Fibroblast of villous mesenchyme (primary cell): ENCODE measurements around the gene PRR29. TPM values are rescaled to one million over a fixed set of nuclear protein-coding genes. Genes with fewer than 3 reads are reported as not detected.
A peak's percentile ranks its signal among the peaks of the same experiment; 100 is the strongest.

ENCODE experiments used
- DNase-seq: peaks from one replicate; pipeline ENCODE4 v3.0.0-alpha.2; 2010; ENCODE audit warnings: low read depth
- H3K4me3 ChIP-seq: 2 replicates; pipeline ENCODE4 v1.5.1; 2011; ENCODE audit warnings: low read depth, mild to moderate bottlenecking, low read length
- total RNA-seq: library from RNA; depleted of rRNA; stranded (reverse); fragments of >200 nt; gene quantifications from 2 replicates; pipeline ENCODE4 v1.2.3, GENCODE V29; 2012
- TF ChIP-seq, protein P1 (sequence below): IDR thresholded peaks from 2 replicates; pipeline ENCODE4 v1.5.1; 2012; ENCODE audit warnings: low read depth, mild to moderate bottlenecking, low read length; ENCODE audit not compliant: insufficient read depth

PRR29 gene
- total RNA-seq, 1 donor, result under 0.01 TPM

DNA sequence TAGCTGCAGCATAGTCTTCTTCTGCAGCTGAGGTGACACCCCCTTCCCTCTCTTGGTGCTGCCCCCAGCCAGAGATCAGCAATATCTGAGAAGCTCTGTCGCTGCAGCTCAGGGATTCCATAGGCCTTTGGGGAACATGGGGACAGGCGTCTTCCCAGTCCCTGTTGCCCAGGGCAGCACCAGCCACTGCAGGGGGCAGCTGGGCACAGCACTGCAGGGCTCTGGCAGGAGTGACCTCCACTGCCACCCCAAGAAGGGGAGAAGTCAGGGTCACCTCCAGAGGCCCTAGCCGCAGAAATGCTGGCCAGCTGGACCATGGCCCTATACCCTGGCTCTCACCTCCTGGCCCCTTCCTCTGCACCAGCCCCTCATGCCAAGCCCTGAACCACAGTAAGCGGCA is 42.4 kb upstream of the PRR29 start:
- TF ChIP-seq, protein P1, sequence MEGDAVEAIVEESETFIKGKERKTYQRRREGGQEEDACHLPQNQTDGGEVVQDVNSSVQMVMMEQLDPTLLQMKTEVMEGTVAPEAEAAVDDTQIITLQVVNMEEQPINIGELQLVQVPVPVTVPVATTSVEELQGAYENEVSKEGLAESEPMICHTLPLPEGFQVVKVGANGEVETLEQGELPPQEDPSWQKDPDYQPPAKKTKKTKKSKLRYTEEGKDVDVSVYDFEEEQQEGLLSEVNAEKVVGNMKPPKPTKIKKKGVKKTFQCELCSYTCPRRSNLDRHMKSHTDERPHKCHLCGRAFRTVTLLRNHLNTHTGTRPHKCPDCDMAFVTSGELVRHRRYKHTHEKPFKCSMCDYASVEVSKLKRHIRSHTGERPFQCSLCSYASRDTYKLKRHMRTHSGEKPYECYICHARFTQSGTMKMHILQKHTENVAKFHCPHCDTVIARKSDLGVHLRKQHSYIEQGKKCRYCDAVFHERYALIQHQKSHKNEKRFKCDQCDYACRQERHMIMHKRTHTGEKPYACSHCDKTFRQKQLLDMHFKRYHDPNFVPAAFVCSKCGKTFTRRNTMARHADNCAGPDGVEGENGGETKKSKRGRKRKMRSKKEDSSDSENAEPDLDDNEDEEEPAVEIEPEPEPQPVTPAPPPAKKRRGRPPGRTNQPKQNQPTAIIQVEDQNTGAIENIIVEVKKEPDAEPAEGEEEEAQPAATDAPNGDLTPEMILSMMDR, result no peak
- H3K4me3 ChIP-seq, result no peak overlapping the region
- DNase-seq, result no peak

DNA sequence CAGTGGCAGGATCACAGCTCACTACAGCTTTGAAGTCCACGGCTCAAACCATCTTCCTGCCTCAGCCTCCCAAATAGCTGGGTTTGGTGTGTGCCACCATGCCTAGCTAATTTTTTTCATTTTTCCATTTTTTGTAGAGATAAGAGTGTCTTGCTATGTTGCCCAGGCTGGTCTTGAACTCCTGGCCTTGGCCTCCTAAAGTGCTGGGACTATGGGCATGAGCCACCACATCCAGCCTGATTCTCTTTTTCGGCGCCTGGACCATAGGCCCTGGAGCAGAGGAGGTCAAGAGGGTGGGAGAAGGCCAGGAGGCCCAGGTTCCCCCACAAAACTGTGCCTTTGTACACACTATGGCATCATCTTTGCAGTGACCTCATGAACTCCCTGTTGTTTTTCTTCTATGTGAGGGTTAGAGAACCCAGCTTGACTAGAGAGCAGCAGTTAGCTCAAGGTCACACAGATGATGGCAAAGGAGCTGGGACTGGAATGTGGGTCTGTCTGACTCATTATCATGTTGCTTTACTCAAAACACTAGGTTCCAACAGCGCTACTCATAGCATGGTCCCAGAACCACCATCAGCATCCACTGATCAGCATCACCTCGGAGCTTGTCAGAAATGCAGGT is 41.7 kb upstream of the PRR29 start:
- no peak overlapping the region for H3K4me3 ChIP-seq
- DNase-seq, result peak; percentile 33
- TF ChIP-seq, protein P1, result no peak

DNA sequence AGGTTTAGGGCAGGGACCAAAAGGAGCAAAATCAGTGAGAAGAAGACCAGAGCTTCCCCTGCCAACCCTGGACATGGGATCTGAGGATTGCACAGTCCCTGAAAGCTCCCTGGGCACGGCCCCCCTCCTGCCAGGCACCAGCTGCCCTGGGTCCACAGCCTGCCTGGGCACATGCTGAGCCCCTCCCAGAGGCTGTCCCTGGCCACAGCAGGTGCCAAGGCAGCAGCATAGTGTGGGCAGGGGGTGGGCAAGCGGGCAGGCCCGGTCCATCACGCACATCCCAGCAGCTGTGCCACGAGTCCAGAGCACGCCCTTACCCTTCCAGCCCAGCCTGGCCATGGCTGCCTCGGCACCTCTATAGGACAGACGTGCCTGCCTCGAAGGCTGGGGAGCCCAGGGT is 38.1 kb upstream of the PRR29 start:
- TF ChIP-seq, protein P1, result no peak
- DNase-seq, result no peak
- no peak overlapping the region for H3K4me3 ChIP-seq

DNA sequence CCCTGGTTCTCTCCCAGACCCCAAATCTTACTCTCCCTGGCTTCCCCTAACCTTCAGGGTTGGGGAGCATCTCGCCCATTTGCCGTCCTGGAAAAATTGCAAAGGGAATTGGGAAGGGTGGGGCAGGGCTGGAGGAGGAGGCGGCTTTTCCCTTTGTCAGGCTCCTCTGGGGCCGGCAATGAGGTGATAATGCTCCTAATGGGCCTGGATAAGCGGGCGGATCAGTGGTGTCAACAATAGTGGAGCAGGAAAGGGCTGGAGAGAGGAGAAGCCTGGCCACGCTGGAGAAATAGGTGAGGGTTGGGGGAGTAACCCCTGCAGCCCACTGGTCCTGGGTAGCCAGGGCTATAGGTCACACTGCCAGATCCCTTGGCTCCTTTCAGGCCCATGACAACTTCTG is 37.7 kb upstream of the PRR29 start:
- H3K4me3 ChIP-seq, result no peak overlapping the region
- DNase-seq, result no peak
- TF ChIP-seq, protein P1, result no peak

DNA sequence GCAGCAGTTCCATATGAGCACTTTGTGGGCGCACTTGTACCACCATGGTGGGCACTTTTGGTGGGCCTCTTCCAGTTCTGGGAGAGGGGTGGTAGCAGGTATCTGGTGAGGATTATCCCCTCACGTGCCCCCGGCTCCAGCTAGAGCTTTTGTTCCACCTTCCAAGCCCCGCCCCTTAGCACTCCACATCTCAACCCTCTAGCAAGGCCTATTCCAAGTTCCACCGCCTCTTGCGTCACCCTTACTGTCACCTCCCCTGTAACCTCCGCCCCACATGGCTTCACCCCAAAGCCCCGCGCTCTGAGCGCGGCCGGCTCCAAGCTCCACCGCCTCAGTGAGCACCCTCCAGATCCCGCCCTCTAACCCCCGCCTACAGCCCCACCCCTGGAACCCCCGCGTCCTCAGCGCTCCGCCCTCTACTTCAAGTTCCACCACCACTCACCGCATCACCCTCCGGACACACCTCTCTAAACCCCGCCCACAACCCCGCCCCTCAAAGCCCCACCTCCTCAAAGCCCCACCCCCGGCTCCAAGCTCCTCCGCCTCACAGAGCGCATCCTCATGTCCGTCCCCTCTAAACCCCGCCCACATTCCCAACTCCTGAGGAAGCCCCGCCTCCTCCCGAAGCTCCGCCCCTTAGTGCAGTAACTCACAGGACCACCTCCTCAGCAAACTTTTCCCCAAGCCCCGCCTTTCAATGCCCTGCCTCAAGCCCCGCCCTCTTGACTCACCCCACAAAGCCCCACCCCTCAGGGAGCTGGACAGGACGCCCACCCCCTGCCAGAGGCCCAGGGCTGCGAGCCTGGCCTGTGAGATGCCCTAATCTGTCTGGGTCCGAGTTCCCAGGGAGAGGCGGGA is 36.6 kb upstream of the PRR29 start:
- peak; percentile 68 for DNase-seq
- TF ChIP-seq, protein P1, result no peak
- H3K4me3 ChIP-seq, result peak overlapping the region; percentile 12

DNA sequence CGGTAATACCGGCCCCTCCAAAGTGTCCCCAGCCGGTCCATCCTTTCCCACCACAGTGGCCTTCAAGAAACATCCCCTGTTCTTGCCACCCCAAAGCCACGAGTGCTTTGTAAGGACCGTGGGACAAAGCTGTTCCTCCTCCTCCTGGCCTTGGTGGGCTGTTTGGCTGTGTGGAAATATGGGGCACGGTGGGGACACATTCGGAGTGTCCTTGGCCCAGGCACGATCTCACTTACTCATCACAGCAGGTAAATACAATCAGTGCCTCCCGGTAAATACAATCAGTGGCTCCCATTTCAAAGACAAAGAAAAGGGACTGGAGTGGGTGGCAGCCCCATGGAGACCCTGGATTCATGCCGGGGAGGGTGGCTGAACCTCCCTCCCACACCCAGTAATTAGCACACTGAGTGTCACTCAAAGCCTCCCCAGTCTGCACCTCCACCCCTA is 35.8 kb upstream of the PRR29 start:
- no peak for DNase-seq
- TF ChIP-seq, protein P1, result no peak
- H3K4me3 ChIP-seq, result no peak overlapping the region
